Activated T-cell treated with anti-CD3 and anti-CD28 coated beads, Interleukin-2, amount 50 U/mL, for 48 hours (primary cell): ENCODE data around the gene ADCY5.

ENCODE experiments used
- DNase-seq, 2 experiments: peaks; one replicate each; pipeline ENCODE4 v3.0.0-alpha.2; 2020

Gene ADCY5

DNA sequence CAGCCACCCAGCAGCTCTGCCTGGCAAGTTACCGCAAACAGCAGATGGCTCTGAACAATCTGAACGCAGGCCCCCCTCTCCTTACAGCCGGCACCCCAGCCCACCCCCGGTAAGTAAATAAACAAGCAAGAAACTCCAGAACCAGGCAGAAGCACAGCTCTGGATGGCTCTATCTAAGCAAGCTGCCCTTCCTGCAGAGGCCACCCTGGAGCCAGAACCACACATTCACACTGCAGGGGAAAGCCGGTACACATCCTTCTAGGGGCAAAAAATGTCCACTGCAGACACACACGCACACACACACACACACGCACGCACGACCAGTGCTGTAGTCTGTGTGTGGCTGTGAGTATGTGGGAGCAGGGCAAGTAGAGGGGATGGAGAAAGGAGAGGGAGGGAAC lies 63.9 kb downstream of the ADCY5 start:
- no peak for DNase-seq

DNA sequence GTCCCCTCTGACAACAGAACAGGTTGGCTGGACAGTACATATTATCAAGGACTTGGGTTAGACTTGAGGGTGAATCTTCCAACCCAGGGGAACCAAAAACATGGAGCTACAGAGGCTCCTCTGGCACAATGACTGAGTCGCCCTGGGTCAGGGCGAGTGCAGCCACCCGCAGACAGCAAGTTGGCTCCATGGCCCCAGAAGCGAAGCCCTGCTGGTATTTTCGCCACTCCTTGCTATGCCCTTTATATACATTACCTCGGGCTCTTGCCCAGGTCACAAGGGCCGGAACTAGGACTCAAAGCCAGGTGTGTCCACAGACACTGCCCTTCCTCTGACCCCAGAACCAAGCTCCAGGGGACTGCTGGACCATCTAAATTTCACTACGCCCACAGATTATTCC lies 64.6 kb downstream of the ADCY5 start:
- DNase-seq: no peak

DNA sequence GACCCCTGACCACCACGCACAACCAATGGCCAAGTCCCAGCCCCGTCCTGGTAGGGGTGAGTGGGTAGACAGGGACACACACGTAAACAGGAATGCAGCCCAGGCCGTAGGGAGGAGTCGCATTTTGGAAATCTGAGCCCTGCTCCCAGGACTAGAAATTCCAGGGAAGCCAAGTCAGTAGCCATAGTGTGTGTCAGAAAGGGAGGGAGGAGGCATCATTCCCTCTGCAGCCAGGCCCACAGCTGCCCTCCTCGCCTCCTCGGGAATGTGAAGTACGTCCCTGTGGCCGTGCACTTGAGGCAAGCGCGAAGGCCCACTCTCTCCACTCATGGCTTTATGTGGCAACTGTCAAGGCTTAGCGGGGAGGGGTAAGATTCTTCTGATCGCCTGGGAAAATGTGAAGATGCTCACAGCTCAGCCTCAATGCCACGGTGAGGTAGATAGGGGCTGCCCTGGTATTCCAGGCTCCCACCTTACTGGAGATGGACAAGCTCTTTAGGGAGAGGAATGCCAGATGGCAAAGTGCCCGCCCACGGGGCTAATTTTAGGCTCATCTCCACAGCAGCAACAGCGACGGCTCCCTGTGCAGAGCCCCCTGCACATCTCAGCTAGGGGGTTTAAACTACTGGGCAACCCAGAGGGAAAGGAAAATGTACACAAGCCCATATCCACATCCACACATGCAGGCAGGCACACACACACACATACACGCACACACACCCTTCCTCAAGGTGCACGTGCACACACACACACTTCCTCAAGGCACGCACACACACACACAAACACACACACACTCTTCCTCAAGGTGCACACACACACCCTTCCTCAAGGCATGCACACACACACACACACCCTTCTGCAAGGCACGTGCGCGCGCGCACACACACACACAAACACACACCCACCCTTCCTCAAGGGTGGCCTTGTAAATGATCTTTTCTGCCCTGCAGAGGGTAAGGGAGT lies 65.5 kb downstream of the ADCY5 start:
- no peak for DNase-seq

DNA sequence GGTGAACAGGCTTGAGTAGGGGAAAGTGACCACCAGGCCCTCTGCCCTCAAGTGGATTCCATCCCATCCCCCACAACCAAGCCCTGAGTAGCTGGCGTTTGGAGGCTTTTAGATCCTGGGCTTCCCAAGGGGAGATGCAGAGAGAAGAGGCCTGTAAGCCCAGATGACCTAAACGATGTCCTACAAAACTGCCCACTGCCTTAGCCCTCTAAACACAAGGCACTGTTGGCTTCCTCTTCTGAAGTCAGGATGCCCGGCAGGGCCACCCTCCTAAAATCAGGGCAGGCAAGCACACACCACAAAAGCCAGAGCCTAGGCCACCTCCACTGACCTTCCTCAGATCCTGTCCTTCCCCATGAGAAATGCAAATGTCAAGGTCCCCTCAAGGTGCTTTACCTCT lies 68.6 kb downstream of the ADCY5 start:
- no peak for DNase-seq

DNA sequence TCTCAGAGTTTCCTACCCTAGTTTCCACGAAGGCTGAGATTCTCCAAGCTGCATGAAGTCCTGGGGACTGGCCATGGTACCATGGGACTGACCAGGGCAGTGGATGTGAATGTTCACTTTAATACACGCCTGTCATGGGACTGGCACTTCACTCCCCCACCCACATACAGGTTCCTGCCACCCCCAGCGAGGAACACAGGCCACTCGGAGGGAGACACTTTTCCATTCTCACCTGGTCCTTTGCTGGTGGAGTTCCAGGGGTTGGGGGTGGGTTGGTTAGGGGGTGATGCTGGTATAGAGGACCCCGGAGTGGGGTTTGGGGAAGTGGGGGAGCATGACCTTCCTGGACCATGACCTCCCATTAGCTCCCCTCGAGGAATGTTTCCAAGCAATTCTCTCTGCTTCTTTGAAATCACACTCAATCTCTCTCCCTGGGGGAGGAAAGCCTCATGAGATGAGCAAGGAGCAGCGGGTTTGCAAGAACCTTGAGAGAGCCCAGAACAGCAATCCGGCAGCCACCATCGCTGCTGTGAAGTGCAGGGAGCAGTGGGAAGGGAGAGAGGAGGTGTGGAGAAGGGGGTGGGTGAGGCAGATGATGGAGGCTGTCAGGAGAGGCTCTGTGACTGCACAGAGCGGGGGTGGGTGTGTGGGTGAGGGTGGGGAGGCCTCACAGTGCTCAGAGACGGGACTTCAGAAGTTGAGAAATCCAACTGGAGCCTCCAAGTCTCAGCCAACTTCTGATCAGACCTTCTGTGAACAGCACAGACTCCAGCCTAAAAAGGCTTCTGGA lies 69.7 kb downstream of the ADCY5 start:
- no peak for DNase-seq

DNA sequence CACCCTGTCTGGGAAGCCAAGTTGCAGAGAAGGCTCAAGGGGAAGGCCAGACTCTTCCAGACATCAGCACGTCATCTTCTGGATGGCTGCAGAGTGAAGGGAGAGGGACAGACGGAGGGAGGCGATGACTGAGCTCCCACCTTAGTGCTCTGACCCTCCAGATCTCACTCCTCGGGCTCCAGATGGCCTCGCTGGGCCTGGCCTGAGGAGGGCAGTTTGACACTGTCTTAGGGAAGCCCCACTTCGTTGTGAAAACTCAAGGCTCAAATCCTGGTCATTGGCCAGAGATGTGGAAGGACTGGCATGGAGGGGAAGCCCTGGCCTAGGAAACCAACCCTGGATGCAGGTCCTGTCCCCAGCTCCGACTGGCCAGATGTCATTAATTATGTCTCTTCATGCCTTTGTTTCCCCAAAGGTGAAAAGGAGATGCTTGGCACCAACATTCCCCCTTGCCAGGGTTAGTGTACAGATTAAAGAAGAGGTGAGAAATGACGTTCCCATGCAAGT lies 70.4 kb downstream of the ADCY5 start:
- no peak for DNase-seq

DNA sequence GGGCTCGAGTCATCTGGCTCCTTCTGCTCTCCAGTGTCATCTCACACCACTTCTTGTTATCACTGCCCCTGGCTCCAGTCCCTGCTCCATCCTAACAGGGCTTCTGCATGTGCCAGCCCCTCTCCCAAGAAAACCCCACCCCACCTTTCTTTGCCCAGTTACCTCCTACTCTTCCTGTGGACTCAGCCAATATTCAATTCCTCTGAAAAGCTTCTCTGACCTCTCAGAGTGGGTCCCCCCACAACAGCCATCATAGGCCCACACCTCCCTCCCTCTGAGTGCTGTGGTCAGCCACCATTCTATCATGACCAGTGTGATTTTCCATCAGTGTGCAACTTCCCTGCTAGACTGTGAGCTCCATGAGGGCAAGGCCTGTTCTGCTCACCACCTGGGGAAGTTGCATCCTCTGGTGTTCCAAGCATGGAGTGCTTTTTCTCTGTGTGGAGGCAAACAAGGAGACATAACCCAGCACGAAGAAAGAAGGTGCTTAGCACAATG lies 71.6 kb downstream of the ADCY5 start:
- DNase-seq: no peak

DNA sequence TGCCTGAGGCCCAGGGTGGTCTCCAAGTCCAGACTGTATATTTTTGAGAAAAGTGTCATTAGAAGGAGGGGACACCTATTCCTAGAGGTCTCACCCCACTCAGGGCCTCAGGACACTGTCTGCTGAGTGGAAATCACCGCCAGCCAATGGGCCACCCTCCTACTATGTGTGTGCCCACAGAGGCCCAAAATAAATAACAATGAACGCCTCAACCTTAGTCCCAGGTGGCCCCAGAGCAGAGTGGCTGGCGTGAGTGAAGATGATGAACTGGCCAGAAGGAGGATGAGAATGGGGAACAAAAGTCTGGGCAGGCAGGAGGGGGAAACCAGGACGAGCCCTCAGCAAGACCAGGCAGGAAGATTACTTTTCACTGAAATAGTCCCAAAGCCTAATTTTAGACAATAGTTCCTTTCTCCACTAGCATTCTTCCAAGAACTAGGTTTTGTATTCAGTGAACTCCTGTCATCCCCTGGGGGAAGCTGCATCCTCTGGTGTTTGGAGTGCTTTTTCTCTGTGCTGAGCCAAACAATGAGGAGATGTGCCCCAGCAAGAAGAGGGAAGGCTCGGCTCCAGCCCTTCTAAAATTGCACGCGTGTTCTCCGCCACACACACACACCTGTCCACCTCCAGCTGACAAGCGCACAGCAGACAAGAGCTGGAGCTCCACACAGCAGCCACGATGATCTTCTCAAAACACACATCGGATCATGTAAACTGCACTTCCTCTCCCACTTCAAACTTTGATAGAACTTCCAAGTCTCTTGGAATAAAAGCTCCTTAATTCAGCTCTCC lies 72.2 kb downstream of the ADCY5 start:
- no peak for DNase-seq

DNA sequence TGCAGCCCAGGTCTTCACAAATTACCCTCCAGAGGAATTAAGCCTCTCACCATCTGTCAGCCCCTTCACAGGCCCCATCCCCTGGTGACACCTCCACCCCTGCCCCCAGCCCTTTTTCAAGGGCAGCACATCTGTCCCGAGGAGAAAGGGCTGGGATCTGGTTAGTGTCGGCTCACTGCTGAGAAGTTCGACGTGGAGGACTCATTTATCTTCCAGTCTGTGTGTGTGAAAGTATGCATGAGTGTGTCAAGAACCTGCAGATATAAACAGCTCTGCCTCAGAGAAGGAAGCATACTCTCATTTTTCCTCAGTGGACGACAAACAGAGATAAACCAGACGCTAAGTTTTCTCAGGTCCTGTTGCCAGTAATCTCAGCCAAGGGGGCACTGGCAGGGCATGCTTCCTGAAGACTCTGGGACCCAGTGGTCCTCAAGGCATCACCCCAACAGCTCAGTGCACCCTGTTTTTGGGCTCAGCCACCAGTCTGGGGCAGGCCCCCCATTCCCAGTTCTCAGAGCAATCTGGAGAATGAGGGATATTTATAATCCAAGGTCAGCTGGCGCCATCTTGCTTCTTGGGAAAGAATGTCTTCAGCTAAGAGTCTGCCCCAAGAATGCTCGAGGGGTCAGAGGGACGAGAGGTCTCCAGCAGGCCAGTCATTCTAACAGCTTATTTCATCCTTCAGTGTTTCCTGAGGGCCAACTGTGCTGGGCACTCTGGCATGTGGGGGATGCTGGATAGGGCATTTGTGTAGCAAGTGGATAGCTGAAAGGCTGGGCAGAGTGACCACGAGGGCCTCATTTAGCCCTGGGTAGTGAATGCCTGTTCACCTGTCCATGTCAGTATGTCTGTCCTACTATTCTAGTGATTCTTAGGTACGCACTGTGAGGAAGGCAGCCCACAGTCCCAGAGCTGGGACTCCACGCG lies 73.6 kb downstream of the ADCY5 start:
- no peak for DNase-seq

DNA sequence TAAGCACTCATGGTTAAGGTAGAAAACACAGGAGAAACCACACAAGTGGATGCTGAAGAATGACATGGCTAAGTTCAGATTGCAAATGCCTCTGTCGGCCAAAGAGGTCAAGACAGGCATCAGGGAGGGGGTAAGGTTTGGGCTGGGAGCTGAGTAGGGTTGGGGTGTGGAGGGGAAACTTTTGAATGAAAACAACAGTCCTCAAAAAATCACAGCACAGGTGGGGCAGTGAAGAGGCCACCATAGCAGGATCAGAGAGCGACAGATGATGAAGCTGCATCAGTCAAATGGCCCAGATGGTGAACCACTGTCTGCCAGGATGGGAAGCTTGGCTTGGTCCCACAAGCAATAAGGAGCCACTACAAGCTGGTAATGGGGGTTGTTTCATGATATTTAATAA lies 74.9 kb downstream of the ADCY5 start:
- no peak for DNase-seq

DNA sequence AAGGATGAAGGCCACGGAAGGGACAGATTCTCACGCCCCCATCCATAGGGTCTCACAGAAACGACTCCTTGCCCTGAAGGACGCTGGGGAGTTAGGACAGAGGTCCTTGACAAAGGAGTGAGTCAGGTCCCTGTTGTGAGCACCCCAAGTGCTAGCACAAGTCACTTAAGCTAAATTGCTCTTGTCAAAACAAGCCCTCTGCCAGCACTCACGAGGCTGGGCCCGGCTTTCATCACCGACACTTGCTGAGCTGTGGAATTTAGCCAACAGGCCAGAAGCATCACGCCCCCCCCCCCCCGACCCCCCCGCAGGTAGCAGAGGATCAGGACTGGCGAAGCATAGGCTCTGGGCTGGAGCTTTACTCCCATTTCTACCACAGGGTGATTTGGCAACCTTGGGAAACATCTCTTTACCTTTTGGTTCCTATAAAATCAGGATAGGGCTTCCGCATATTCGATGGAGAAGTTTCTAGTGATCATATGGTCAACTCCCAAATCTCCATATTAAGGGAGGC lies 75.4 kb downstream of the ADCY5 start:
- no peak for DNase-seq

DNA sequence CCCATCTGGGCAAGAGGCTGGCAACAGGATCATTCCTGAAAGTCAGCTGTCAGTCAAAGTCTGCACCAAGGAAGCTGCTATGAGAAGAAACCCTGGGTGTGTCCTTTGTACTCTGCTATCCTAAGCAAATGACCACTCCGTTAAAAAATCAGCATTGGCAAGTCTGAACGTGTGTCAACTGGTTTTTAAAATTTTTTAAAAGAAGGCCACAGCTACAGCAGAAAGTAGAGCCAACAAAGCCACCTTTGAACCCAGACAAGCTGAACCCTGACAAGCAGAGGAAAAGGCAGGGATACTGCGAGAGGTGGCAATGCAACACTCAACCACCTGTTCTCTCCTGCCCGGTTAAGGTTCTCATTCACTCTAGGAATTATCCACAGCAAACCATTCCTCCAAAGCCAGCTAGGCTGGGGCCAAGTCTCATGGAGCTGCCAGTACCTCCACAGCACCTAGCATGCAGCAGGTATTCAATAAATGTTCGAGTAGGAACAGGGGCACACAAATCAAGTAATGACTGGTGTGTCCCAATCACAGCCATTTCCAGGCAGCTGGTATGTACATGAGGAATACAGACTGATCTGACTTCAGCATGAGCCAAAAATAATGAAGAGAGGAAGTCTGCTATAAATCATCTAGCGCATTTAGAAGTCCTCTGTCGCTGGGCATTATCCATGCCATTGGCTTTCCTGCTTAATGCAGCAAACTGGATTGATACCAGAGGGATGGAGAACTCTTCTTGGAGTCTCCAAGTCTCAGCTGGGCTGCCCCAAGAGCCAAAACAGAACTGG lies 76.0 kb downstream of the ADCY5 start:
- DNase-seq: no peak

DNA sequence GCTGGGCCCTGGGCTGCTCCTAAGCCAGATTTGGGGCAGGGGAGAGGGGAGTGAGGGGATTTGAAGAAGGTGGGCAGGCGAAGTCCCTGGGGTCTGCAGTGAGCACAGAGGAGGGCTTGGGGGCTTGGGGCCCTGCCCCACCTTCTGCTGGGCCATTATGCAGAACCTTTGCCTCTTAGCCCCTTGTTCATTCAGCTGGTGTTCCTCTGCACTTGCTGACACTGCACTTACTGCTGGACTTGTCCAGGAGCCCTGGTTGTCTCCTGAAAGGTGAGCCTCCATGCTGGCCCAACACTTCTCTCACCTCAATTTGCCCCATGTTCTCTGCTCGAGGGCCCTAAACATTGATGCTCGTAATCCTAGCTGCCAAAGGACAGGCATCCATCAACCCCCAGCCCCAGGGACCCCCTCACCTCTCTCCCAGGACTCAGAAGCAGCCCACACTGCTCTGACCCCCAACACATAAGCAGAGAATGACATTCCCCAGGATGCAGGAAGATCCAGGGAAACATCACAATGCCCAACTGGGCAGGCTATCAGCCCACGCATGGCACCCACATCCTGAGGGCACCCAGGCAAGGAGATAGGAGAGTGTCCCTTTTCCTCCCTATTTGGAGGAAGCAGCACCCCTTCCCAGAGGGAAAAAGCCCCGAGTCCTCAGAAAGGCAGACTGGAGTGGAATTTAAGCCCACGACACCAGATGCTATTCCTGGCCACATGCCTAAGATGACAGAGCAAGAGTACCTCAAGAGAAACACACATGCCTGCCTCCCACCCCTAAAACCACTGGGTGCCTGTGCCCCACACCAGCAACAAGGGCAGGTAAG lies 76.8 kb downstream of the ADCY5 start:
- DNase-seq: no peak

DNA sequence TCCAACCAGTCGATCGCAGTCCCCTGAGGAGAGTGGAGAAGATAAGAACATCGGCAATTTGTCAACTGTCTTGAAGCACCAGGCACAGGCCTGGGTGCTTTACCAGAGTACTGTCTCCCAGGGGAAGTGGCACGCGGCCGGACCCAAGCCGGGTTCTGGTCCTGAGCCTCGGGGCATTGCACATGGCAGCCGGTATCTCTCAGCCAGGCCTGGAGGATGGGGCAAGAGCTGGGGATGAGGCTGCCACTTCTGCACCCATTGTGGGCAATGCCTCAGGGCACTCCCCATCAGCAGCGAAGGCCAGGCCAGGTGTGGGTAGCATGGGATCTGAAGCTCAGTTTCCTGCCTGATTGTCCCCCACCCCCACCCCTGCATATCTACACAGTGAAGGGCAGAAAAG lies 77.5 kb downstream of the ADCY5 start:
- no peak for DNase-seq

DNA sequence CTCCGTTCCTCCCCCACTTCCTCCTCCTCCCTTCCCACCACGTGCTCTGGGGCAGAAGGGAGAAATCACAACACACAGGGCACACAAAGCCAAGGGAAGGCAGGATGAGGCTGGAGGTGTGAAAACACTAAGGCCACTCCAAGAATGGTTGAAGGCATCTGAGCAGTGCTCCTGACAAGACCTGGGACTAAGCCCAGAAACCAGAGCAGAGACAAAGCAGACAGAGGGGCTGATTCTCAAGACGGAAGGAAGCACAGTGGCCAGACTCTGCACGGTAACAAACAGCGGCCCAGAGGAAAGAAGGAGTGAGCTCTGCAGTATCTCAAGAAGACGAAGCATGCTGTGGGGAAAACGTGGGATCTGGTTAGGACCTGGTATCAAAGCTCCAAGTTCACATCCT lies 78.1 kb downstream of the ADCY5 start:
- DNase-seq: no peak

DNA sequence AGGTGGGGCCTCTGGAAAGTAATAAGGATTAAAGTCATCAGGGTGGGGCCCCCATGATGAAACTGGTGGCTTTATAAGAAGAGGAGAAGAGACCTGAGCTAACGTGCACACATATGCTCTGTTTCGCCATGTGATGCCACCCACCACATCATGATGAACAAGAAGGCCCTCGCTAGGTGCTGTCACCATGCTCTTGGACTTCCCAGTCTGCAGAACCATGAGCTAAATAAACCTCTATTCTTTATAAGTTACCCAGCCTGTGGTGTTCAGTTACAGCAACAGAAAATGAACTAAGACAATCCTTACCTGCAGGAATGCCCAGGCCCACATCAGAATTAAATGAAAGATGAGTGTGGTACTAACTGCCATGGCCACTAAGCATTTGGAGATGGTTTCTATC lies 79.8 kb downstream of the ADCY5 start:
- no peak for DNase-seq

DNA sequence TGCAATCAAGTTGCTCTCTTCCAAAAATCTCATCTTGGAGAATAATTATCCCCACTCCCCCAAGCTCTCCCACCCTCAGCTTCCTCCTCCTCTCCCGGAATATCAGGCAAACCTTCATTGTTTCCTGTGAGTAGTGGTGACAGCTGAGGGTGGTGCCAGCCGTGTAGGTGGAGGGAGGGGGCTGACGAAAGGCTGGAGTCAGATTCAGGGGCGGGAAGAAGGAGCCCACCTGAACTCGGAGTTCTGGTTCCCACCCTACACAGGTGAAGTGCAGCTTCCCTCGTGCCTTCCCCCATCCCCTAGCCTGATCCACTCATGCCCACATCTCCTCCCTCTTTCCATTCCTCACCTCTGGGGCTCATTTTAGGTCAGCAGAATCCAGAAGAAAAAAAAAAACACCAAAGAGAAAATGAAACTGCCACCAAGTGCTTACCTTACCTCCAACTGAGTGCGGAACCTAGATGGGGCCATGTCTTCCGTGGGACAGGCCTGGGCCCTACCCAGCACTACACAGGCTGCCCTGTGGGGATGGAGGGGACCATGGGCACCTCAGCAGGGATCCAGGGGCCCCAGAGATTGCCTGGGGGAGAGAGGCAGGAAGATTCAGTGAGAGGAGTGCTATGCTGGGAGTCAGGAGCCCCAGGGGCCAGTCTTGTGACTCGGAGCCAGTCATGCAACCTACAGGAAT lies 81.3 kb downstream of the ADCY5 start:
- DNase-seq: no peak

DNA sequence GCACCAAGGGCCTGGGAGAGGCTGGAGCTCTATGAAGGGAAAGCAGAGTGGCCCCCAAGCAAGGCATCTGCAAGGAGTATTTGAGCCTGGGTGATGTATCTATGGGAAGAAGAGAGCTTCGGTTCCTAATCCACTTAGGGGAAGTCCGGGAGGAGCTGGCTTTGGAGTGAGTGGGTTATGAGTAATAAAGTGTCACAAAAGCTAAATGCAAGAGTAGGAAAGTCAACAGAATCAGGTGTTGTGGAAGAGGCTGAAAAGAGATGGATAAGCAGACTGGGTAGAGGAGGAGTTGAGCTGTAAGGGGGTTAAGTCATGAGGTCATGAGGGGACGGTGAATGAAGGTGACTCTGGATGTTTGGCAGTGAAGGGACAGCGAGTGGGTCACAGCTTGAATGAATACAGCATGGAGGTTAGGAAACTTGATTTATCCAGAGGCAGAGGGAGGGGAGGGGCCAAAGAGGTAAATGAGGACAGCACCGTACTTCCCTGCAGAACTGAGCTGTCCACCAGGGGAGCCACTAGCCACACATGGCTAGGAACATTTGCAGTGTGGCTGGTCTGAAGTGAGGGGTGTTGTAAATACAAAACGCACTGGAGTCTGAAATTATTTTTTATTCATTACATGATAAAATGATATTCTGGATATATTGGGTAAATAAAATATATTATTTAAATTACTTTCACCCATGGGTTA lies 83.3 kb downstream of the ADCY5 start:
- DNase-seq: no peak
